Suppressor macrophage treated with lipopolysaccharide for 4 hours (primary cell): Measurements from ENCODE around the gene PNPLA1.

Experiments
- DNase-seq: peaks from one replicate; pipeline ENCODE4 v3.0.0-alpha.2; 2020

PNPLA1 gene

GRCh38 chr6:36247693-36248092 lies 22.2 kb upstream of the PNPLA1 start:
- no peak for DNase-seq

GRCh38 chr6:36248980-36249379 lies 20.9 kb upstream of the PNPLA1 start:
- DNase-seq: no peak

DNA sequence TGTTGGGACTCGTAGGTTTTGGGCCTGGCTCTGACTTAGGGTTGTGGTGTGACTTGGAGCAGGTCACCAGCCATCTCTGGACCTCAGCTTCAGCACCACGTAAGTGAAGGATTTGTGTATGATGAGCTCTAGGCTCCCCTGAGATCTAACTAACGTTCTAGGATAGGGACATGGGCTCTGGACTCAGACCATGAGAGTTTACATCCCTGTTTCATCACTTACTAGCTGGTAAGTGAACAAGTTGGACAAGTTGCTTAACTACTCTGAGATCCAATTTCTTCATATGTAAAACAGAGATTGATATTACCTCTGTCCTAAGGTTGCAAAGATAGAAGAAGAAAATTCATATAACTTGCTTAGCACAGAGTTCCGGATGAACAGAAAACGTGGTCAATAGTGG lies 20.3 kb upstream of the PNPLA1 start:
- DNase-seq: no peak

- DNase-seq: no peak
Observed at GRCh38 chr6:36252005-36252404, 17.9 kb upstream of the PNPLA1 start.

DNA sequence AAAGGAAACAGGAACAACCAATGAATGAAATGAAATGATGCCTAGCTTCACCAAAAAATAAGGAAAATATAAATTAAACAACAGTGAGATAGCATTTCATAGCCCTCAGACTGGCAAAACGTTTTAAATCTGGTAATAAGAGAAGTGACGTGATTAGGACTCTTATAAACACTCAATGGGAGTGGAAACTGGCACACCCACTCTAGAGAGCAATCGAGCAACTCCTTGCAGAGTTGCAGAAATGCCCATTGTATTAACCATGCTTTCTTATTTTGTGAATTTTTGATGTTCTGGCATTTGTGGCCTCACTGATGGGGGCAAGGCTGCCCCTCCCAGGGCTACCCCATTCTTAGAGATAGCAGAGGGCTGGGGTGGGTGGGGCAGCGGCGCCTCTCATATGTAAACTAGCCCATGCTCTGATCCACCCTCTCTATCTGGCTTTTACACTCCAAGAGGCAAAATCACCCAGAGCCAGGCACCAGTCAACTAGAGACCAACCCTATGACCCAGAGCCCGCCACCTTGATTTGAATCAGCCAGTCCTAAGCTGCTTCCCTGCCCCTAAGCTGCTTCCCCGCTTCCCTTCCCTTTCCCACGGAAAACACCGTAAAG lies 6.4 kb upstream of the PNPLA1 start:
- DNase-seq: no peak

- DNase-seq: no peak
Observed at GRCh38 chr6:36265744-36266143, 4.1 kb upstream of the PNPLA1 start.

DNA sequence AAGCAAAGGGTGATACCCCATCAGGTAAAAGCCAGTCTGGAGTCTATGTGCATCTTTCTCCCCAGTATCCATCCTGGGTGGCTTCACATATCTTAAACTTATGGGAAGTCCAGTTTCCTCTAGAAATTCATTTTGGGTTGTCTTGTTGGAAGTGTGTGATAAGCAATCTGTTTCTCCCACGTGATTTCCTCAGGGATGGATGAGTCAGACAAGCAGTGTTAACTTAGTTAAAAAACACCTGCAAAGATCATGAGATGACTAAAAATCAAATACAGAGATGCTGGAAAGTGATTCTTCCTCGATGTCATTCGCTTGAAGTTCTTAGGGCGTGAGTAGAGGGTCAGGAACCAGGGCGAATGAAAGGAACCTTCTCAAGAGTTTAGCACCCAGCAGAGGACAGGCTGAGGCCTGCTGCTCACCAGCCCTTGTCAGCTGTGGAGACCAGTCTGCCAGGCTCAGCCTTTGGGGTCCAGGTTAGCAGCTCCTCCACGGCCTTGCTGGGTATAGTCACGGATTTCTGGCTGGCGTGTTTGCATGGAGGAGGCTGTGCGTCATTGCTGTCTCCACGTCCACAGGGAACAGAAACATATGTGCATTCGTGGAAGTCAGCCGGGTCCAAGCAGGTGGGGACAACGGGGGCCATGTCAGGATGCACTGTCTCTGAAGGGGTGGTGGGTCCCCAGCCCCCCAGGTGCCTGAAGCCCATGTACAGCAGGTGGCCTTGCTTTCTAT lies 2.8 kb upstream of the PNPLA1 start:
- no peak for DNase-seq

DNA sequence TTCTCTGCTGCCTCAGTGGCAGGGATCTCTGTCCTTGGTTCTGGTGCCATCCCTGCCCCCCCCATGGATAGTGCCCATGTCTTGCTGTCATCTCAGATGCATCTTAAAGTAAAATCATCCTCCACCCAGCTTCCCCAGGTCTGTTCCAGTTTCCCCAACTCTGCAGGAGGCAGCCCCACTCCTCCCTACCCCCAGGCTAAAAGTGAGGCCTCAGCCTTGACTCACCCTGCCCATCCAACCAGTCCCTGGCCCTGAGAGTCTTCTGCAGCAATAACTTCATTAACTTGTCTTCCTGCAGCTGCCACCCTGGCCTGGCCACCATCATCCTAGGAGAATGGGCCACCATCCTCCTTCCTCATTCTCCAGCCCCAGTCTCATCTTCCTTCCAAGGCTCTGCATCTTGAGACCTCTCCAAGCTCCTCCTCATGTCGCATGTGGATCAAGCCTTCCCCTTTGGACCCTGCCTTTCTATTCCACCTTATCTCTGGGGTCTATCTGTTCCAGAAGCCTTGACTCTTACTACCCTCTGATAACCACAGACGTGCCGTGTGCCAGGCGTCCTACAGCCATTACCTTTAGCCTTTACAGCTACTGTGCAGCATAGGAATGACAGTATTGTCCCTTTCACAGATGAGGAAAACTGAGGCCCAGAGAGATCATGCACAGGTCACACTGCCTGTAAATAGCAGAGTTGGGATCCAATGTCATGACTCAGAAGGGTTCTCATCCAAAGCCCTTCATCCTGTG lies 2.0 kb upstream of the PNPLA1 start:
- no peak for DNase-seq

- peak; percentile 25 for DNase-seq
Observed at GRCh38 chr6:36268478-36269275, 1.2 kb upstream of the PNPLA1 start.

DNA sequence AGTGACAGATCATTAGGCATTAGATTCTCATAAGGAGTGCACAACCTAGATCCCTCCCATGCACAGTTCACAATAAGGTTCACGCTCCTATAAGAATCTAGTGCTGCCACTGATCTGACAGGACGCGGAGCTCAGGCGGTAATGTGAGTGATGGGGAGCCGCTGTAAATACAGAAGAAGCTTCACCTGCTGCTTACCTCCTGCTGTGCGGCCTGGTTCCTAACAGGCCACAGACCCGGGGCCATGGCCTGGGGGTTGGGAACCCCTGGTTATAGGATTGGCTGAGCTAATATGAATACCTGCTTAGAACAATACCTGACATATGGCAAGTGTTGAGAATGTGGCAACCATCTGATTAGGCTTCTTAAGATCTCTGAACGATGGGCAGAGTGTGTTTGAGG lies 2.4 kb downstream of the PNPLA1 start:
- no peak for DNase-seq

DNA sequence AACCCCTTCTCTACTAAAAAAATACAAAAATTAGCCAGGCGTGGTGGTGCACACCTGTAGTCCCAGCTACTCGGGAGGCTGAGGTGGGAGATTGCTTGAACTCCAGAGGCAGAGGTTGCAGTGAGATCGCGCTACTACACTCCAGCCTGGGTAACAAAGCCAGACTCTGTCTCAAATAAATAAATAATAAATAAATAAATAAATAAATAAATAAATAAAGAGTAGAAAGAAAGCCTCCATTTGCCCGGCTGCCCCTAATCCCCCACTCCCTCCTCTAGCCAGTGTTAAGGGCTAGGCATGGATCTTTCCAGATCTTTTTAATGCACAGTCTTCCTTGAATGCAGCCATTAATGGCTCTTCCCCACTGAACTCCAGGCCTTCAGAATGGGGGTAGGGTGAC lies 3.2 kb downstream of the PNPLA1 start:
- no peak for DNase-seq

GRCh38 chr6:36273802-36274514 lies 4.1 kb downstream of the PNPLA1 start:
- no peak for DNase-seq

DNA sequence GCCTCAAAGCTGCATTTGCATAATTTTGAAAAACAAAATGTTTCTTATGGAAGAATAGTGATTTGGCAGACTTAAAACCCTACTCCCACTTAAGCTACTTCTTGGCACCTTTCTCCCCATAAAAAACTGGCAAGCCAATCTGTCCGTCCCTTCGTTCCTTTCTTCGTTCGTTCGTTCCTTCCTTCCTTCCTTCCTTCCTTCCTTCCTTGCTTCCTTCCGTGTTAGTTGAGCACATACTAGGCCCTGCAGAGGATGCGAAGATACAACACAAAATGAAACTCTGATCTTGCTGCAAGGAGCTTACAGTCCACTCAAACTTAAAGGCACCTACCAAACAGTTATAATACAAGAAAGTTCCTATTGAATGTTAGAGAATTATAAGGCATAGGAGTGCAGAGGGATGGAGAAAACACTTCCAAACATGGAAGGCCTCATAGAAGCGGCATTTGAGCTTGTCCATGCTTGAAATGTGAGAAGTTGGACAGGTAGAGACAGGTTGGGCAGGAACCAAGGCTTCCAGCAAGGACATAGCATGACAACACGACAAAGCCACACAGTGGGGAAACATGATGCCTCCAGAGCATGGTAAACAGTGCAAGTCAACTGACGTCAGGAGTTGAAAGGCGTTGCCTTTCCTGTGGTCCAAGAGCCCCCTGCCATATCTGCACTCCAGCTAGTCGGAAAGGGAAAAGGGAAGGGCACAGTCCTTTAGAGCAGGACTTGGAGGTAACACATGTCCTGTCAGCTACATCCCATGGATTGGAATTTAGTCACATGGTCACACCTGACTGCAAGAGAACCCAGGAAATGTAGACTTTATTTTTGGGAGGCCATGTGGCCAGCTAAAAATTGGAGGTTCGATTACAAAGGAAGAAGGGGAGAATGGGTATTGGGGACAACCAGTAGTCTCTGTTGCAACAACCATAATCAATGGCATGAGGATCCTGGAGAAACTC lies 7.0 kb downstream of the PNPLA1 start:
- no peak for DNase-seq

DNA sequence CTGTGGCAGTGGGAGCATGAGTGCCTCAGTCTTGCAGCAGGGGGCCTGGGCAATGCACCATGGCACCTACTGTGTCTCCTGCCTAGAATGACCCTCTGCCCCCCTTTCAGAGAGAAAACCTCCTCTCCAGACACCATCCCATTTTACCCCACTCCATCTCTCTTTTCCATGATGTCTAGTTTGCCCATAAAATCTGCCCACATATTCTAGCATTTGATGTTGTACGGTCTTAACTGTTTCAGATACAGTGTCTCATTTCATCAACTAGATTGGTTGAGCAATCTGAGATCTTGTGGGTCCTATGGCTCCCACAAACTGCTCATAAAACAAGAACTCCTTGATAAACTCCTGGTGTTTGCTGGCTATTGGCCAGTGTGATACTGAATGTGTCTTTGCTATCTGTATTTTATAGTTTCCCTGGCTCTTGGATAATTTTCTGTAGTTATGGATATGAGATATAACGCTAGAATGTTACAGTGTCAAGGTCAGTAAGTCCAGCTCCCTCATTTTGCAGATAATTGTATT lies 8.1 kb downstream of the PNPLA1 start:
- no peak for DNase-seq

DNA sequence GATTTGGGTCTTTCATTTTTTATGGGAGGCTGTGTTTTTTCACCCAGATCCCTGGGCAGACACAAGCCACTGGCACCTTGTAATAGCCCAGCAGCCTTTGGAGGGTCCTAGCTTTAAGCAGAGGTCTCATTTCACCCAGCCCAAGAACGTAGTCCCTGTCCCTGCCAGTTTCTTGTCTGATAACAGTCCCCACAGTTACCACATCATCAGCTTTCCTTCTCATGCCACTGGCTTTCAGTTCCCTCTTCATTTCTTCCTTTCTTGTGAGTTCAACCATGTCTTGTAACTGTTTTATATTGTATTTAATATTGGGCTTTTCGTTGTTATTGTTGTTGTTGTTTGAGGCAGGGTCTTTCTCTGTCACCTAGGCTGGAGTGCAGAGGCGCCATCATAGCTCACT lies 10.6 kb downstream of the PNPLA1 start:
- DNase-seq: peak; percentile 69

- DNase-seq: no peak
Observed at GRCh38 chr6:36280983-36281382, 11.1 kb downstream of the PNPLA1 start.

- peak; percentile 14 for DNase-seq
Observed at GRCh38 chr6:36283608-36284007, 13.7 kb downstream of the PNPLA1 start.

- no peak for DNase-seq
Observed at GRCh38 chr6:36284359-36284758, 14.5 kb downstream of the PNPLA1 start.

DNA sequence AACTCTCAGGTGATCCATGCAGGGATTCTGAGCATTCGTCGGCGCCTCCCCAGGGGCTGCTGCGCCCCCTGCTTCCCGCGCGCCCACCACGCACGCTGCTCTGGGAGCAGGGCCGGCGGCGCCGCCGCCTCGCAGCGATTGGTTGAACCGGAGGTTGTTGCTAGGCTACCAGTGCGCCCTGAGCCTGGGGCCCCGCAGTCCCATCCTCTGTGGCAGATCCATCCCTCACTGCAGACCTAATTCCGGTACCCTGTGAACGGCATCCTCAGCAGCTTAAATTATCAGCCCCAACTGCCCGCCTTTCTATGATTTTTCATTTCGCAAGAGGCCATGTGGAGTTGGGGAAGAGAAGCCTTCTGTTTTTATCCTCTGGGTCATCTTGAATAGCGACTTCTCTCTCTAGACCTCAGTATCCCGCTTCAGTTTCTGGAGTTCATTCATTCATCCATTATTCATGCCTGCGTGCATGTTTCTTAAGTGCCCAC lies 15.4 kb downstream of the PNPLA1 start:
- DNase-seq: peak; percentile 14

- no peak for DNase-seq
Observed at GRCh38 chr6:36285797-36286196, 15.9 kb downstream of the PNPLA1 start.

- DNase-seq: no peak
Observed at GRCh38 chr6:36286858-36287257, 17.0 kb downstream of the PNPLA1 start.
